ENCODE measurements around the gene GRSF1.
"Not testable (repeated sequence)": the region's sequence is repeated elsewhere in the genome, so short reads cannot be mapped to it uniquely, and the experiment has no call there.

GRSF1 gene

DNA sequence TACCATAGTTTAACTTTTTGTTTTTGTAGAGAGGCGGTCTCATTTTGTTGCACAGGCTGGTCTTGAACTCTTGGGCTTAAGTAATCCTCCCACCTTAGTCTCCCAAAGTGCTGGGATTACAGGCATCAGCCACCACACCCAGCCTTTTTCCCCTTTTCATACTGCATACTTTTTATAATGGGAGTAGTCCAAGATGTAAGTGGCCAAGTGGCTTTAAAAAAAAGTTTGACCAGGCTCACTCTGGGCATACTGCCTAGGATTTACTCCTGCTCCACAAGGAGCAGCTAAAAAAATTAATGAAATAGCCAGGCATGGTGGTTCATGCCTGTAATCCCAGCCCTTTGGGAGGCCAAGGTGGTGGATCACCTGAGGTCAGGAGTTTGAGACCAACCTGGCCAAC, 6.0 kb downstream of the GRSF1 start:
- DNase-seq (ENCODE audit: low spot score): no peak

DNA sequence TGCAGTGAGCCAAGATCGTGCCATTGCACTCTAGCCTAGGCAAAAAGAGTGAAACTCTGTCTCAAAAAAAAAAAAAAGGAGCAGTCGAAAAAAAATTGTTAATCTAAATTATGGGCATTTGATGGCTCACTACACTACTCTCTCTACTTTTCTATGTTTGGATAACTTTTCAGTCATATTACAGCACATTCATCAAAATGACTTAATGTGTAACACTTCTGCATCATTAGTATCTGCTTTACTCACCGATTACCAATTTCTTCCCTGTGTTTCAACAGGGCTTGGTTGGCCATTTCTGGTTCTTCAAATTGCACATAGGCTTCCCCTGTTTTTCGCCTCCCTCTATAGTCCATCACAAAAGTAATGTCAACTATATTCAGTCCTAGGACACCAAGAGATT, 8.4 kb downstream of the GRSF1 start:
- DNase-seq (ENCODE audit: low spot score): no peak

DNA sequence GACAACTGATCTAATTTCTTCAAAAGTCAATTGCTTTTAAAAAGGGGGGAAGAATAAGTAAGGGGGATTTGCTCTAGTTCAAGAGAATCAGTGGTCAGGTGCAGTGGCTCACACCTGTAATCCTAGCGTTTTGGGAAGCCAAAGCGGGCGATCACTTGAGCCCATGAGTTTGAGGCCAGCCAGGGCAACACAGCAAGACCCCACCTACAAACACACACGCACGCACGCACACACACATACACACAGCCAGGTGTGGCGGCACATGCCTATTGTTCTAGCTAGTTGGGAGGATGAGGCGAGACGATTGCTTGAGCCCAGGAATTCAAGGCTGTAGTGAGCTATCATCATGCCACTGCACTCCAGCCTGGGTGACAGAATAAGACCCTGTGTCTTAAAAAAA, 9.6 kb downstream of the GRSF1 start:
- DNase-seq (ENCODE audit: low spot score): no peak

DNA sequence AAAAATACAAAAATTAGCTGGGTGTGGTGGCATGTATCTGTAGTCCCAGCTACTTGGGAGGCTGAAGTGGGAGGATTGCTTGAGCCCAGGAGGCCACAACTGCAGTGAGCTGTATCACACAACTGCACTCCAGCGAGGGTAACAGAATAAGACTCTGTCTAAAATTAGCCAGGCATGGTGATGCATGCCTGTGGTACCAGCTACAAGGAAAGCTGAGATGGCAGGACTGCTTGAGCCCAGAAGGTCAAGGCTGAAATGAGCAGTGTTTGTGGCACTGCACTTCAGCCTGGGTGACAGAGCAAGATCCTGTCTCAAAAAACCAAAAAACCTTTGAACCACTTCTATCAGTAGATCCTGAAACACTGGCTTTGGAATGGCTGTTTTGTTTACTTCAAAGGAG, 10.2 kb downstream of the GRSF1 start:
- no peak for DNase-seq (ENCODE audit: low spot score)

DNA sequence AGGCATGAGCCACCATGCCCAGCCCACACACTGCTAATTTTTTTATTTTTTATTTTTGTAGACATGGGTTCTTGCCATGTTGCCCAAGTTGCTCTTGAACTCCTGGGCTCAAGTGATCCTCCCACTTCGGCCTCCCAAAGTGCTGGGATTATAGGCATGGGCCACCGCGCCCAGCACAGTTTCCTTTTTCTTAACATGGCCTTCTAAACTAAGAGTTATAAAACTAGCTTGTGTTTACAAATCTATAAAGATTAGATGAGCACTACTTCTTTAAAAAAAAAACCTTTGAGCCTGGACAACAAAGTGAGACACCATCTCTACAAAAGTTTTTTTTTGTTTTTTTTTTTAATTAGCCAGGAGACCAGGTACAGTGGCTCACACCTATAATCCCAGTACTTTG, 10.7 kb downstream of the GRSF1 start:
- DNase-seq (ENCODE audit: low spot score): no peak

DNA sequence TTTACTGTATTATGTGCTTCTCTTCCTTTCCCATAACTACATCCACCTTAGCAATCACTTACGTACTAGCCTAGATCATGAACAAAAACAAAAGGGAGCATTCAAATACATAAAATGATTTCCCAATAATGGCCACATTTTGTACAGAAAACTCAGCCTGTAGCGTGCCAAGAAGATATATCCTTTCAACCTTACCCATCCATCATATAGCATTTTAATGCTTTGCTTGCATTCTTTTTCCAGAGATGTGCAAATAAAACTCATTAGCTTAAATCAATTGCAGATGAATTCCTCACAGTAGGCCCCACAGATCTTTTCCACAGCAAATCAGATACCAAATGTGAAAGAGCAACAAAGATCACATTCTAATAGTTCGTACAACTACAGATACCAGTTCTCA, 20.8 kb downstream of the GRSF1 start:
- DNase-seq (ENCODE audit: low spot score): no peak

DNA sequence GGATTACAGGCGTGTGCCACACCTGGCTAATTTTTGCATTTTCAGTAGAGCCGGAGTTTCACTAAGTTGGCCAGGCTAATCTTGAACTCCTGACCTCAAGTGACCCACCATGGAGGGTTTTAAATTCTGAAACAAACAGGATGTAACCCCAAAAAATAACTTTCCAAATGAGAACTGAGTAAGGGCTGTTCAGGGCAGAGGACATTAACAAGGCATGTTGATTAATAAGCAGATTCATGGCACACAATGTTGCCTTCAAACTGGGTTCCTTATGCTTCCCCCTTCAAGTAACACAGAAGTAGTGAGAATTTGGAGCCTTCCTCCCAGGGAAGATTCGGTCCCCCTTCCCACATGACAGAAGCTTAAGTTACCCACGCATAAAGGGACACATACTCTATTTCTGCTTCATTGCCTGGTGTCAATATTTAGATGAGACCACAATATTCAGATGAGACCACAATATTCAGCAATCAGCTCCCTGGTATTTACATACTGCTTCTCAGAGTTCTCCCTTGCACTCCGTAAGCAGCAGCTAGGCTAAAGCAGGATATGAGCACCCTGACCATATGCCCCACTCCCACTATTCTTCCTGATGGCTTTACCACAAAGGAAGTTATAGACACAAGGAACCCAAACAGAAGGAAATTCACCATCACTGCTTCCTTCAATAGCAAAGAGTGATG, 21.4 kb downstream of the GRSF1 start:
- DNase-seq (ENCODE audit: low spot score): no peak

DNA sequence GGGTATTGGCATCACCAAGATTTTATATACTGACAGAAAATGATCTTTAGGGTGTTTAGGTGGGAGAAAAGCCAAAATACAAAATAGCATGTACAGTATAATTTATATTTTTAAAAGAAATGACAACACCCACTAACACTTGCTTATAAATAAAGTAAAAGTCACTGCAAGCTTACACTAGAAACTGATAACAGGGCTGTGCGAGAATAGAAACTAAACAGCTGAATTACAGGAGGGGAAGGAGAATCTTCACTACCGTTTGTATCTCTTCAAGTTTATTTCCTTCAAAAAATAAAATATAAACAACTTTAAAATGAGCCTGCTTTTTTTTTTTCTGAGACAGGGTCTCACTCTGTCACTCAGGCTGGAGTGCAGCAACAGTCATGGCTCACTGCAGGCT, 22.8 kb downstream of the GRSF1 start:
- DNase-seq (ENCODE audit: low spot score): no peak

DNA sequence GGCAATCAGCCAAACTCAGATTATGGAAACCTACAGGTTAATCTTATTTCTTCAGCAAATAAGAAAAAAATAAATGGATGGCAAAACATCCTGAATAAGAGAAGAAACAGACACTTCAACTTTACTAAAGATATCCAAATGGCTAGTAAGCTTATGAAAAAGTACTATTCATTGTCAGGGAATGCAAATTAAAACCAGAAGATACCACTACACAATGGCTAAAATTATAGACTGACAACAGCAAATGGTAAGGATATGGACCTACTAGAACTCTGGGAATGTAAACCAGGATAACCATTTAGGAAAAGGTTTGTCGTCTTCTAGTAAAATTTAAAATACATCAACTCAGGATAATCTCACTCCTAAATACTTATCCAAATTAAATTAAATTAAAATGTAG, 24.3 kb downstream of the GRSF1 start:
- DNase-seq (ENCODE audit: low spot score): no peak

DNA sequence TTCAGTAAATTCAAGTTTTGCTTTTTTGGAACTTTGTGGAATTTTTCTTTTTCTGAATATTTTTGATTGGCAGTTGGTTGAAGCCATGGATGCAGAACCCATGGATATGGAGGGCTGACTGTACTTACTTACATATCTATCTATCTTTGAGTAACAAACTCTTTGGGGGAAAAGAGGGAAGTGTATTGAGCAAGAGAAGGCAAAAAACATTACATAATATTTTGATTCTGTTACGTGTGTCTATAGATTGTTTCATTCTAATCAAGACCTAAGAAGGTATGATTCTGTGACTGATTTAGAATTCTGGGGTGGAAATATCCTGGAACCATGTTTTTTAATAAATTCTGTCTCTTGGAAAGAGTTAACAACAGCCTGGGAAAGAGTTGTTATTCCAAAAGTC, 31.5 kb downstream of the GRSF1 start:
- DNase-seq (ENCODE audit: low spot score): no peak

DNA sequence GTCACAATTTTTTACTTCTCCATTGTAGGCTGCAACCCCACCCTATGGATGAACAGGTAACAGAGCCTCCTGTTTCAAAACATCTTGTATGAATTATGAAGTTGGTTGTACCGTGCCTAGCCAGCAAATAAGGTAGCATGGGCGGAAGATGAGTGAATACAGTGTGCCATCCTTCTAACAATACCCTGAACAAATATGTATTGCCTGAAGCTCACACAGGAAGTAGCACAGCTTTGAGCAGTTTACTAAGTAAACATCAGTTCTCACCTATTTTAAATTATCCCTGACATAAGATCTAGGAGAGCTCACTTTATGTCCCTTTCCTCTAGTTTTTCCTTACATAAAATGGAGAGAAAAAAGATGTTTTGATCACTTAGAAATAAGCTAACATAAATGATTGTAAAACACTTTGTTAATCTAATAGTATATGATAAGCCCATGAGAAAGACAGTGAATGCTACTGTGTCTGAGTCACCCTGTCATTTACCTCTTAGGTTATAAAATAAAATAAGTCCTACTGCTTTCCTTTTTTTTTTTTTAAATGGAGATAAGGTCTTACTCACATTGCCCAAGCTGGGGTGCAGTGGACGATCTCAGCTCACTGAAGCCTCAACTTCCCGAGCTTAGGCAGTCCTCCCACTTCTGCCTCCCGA, 36.6 kb downstream of the GRSF1 start:
- no peak for DNase-seq (ENCODE audit: low spot score)

DNA sequence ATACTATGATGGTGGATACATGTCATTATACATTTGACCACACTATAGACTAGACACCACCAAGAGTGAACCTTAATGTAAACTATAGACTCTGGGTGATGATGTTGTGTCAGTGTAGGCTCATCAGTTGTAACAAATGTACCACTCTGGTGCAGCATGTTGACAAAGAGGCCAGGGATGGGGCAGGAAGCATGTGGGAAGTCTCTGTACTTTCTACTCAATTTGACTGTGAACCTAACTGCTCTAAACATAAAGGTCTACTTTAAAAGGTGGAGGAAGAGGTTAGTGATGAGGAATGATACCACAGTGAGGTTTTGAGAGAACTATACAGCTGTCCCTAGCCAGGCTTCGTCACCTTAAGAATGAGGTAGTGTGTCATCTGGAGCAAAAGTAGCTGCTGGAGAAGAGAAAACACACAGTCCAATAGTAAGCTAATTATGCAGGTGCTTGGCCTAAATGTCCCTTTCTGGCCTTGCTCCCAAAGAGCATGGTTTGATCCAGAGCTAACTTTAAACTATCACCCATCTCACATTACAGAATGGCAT, 38.4 kb downstream of the GRSF1 start:
- no peak for DNase-seq (ENCODE audit: low spot score)

DNA sequence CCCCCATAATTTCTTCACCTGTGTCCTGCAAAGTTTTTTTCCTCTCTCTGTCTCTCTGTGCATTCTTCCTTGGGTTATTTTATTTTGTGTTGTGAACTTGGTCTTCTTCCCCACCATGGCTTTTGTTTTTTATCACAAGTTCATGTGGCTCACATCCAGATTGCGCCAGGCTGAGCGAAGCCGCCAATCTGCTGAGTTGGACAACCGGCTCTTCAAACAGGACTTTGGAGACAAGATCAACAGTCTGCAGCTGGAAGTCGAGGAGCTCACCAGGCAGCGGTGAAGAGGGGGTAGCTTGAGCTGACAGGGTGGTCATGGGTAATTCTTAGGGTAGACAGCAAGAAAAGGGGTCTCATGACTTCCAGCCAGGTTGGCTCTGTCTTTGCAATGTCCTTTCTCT, 46.1 kb downstream of the GRSF1 start:
- DNase-seq (ENCODE audit: low spot score): no peak

DNA sequence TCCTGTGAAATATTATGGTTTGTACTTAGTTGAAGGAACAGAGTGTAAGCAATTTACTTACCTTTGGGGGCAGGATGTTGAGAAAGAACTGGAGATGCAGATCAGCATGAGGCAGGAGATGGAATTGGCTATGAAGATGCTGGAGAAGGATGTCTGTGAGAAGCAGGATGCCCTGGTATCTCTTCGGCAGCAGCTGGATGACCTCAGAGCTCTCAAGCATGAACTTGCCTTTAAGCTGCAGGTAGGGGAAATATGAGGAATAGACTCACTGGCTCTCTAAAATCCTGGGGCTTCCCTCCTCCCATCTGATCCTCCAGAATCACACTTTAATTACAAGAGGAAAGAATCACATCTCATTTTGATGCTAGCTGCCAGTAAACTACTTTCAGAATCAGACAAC, 51.0 kb downstream of the GRSF1 start:
- DNase-seq (ENCODE audit: low spot score): no peak

DNA sequence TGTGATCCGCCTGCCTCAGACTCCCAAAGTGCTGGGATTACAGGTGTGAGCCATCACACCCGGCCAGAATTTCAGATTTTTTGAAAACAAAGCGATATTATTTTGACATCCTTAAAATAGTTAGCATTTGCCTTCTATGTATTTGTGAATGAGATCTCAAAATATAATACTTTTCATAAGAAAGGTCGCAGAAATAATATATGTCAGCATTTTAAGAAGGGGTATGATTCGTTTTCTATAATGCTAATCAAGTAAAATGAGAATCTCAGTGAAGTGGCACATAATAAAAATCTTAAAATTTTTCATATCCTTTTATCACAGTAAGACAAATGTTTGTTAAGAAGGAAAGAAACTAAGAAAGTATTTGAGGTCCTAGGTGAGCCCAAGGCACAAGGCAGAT, 52.2 kb downstream of the GRSF1 start:
- DNase-seq (ENCODE audit: low spot score): no peak

DNA sequence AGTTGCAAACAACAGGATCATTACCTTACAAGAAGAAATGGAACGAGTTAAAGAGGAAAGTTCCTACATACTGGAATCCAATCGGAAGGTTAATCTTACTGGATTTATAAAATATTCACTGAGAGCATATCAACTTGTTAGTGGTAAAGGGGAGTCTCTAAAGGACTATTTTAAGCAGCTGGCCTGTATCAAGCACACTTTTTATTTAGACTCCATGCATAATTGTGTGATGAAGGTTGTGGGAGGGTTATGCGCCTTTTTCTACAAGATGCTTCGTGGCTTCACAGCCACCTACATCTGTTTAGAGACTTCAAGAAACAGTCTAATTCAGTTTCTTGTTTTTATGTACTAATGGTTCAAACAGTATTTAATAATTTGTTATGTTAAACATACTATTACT, 56.6 kb downstream of the GRSF1 start:
- no peak for DNase-seq (ENCODE audit: low spot score)

DNA sequence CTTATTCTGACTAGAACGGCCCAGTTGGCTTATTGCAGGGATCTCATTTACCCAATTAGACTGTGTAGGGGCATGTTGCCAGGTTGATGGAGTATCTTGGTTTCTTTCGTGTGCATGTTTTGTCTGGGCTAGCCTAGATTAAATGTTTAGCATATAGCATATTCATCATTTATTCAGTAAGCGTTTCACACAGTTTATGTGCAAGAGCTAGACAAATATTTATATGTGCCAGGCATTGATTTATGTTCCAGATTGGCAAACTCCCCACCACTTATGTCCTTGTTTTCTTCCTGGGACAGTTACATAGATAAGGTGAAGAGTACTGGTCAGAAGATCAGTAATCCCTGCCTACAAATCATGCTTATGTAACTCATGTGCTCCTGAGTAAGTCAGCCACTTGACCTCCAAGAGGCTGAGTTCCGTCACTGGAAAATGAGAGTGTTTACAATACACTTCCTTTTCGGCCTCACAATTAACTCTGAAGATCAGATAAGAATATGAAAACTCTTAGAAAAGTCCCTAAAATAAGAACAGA, 60.7 kb downstream of the GRSF1 start:
- no peak for DNase-seq (ENCODE audit: low spot score)

DNA sequence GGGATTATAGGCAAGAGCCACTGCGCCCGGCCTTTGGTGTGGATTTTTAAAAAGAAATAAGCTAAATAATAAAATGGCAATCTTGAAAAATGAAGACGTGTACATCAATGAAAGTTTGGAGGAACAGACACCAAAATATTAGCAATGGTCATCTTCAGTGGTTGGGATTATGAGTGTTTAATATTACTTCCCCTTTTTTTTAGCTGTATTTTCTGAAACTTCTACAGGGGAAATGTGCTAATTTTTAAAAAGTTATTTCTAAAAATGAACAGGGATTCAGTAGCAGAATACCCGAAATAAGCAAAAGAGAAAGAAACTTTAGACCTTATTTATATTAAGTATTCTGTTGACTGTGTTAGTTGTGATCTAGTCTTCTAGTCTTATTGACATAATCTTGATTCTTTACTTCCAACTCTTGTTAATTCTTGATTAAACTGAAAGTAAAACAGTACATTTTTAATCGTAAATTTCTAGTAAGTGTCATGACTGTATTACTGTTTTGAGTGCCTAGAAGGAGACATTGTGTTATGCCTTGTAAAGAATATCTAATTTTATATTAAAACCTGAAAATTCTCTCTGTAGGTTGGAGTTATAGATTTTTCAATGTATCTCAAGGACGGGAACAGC, 66.6 kb downstream of the GRSF1 start:
- no peak for DNase-seq (ENCODE audit: low spot score)

DNA sequence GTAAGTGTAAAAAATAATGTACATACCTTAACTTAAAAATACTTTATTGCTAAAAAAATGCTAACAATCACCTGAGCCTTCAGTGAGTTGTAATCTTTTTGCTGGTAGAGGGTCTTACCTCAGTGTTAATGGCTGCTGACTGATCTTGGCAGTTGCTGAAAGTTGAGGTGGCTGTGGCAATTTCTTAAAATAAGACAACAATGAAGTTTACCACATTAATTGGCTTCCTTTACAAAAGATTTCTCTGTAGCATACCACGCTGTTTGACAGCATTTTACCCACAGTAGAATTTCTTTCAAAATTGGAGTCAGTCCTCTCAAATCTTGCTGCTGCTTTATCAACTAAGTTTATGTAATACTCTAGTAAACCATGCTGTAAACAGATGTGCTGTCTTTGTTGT, 70.3 kb downstream of the GRSF1 start:
- not testable (repeated sequence) for DNase-seq (ENCODE audit: low spot score)

DNA sequence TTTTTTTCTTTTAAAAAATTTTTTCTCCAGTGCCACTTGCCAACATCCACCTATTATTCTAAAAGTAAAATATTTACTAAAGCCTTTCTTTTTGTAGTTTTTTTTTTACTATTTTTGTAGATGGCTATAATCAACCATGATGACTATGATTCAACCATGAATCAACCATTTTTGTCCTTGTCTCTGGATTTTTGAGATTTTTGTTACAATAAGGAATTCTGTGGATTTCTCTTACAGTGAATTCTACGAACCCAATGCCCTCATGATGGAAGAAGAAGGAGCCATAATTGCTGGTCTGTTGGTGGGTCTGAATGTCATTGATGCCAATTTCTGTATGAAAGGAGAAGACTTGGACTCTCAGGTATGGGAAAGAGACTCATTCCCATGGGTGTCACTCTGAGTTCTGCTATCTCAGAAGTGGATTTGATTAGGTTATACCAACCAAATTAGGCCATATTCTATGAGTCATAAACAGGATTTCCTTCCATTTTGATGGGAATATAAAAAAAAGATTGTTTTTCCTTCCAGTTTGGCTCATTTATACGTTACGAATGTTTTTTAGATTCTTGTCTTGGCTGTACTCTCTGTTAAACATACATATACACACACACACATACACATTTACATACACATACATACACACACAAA, 71.3 kb downstream of the GRSF1 start:
- peak; percentile 68 for DNase-seq (ENCODE audit: low spot score)
